Subcutaneous abdominal adipose tissue (tissue), 5 donors: ENCODE measurements around the gene LRRC27.

Experiments
- H3K27ac ChIP-seq: one replicate; pipeline ENCODE4 v1.7.0; 2013; ENCODE audit warnings: low read depth, mild to moderate bottlenecking, inconsistent platforms, low read length, moderate library complexity
- H3K27me3 ChIP-seq, 5 donors: one replicate each; pipeline ENCODE4 v1.7.0; 2013; ENCODE audit warnings: low read length in 5 of 5, inconsistent platforms in 1 of 5; ENCODE audit not compliant: control insufficient read depth in 5 of 5, insufficient read depth in 4 of 5
- H3K36me3 ChIP-seq, 5 donors: one replicate each; pipeline ENCODE4 v1.7.0; 2013; ENCODE audit warnings: low read length in 5 of 5; ENCODE audit not compliant: control insufficient read depth in 5 of 5, insufficient read depth in 5 of 5
- H3K4me1 ChIP-seq, 5 donors: one replicate each; pipeline ENCODE4 v1.7.0; 2013; ENCODE audit warnings: low read length in 5 of 5, mild to moderate bottlenecking in 3 of 5, moderate library complexity in 1 of 5; ENCODE audit not compliant: control insufficient read depth in 5 of 5, insufficient read depth in 5 of 5
- H3K4me3 ChIP-seq, 5 donors: one replicate each; pipeline ENCODE4 v1.7.0; 2013; ENCODE audit warnings: low read length in 5 of 5, low read depth in 1 of 5
- H3K9ac ChIP-seq, 5 donors: one replicate each; pipeline ENCODE4 v1.7.0; 2013; ENCODE audit warnings: low read length in 5 of 5, mild to moderate bottlenecking in 4 of 5, moderate library complexity in 3 of 5
- H3K9me3 ChIP-seq, 5 donors: one replicate each; pipeline ENCODE4 v1.7.0; 2013; ENCODE audit warnings: low read length in 5 of 5; ENCODE audit not compliant: control insufficient read depth in 5 of 5
- donor health status: healthy.
- donor health status: healthy.
- donor health status: healthy.
- donor health status: healthy.
- donor health status: healthy.

The LRRC27 gene

GRCh38 chr10:132363921-132364593 lies 32.1 kb downstream of the LRRC27 start:
- Histone ChIP-seq H3K4me3 (no peak overlapping the region), H3K9me3 (no peaks in the 10 kb centered on the region), H3K4me1 (peaks cover 0 to 2% (median 0%) of the 10 kb centered on the region in 5 donors), H3K27ac (no peak overlapping the region), H3K36me3 (peaks cover 8 to 51% (median 26%) of the 10 kb centered on the region in 5 donors), H3K27me3 (no peaks in the 10 kb centered on the region), H3K9ac (no peak overlapping the region)

- peaks cover 0 to 1% (median 0%) of the 10 kb centered on the region in 5 donors for H3K4me1 ChIP-seq
- no peak overlapping the region for H3K9ac ChIP-seq
- no peaks in the 10 kb centered on the region for H3K27me3 ChIP-seq
- H3K36me3 ChIP-seq, result peaks cover 8 to 51% (median 26%) of the 10 kb centered on the region in 5 donors
- H3K4me3 ChIP-seq, result no peak overlapping the region
- no peak overlapping the region for H3K27ac ChIP-seq
- no peaks in the 10 kb centered on the region for H3K9me3 ChIP-seq
These were observed 32.6 kb downstream of the LRRC27 start for GRCh38 chr10:132364594-132364970.

- Histone ChIP-seq H3K9ac (no peak overlapping the region), H3K9me3 (no peaks in the 10 kb centered on the region), H3K27me3 (no peaks in the 10 kb centered on the region), H3K36me3 (peaks cover 8 to 51% (median 26%) of the 10 kb centered on the region in 5 donors), H3K27ac (no peak overlapping the region), H3K4me1 (peaks cover 0 to 1% (median 0%) of the 10 kb centered on the region in 5 donors), H3K4me3 (no peak overlapping the region)
These were observed 33.1 kb downstream of the LRRC27 start for GRCh38 chr10:132365102-132365501.

GRCh38 chr10:132366006-132366405 lies 34.0 kb downstream of the LRRC27 start:
- H3K9ac ChIP-seq, result no peak overlapping the region

GRCh38 chr10:132366499-132366898 lies 34.5 kb downstream of the LRRC27 start:
- H3K36me3 ChIP-seq, result peaks cover 8 to 46% (median 26%) of the 10 kb centered on the region in 5 donors
- H3K9ac ChIP-seq, result no peak overlapping the region
- no peak overlapping the region for H3K27ac ChIP-seq
- H3K4me3 ChIP-seq, result no peak overlapping the region
- no peaks in the 10 kb centered on the region for H3K27me3 ChIP-seq
- H3K9me3 ChIP-seq, result peaks cover 0 to under 1% (median 0%) of the 10 kb centered on the region in 5 donors
- H3K4me1 ChIP-seq, result peaks cover 0 to 1% (median 0%) of the 10 kb centered on the region in 5 donors

More at GRCh38 chr10:132366006-132366405, 34.0 kb downstream of the LRRC27 start:
- no peaks in the 10 kb centered on the region for H3K27me3 ChIP-seq
- peaks cover 8 to 51% (median 26%) of the 10 kb centered on the region in 5 donors for H3K36me3 ChIP-seq
- H3K4me3 ChIP-seq, result no peak overlapping the region
- H3K9me3 ChIP-seq, result no peaks in the 10 kb centered on the region
- peaks cover 0 to 1% (median 0%) of the 10 kb centered on the region in 5 donors for H3K4me1 ChIP-seq
- H3K27ac ChIP-seq, result no peak overlapping the region

- H3K4me3 ChIP-seq, result no peak overlapping the region
- peaks cover 8 to 36% (median 21%) of the 10 kb centered on the region in 5 donors for H3K36me3 ChIP-seq
- H3K27me3 ChIP-seq, result no peaks in the 10 kb centered on the region
- H3K4me1 ChIP-seq, result no peaks in the 10 kb centered on the region
- H3K9me3 ChIP-seq, result peaks cover 0 to 4% (median 0%) of the 10 kb centered on the region in 5 donors
- no peak overlapping the region for H3K27ac ChIP-seq
- H3K9ac ChIP-seq, result no peak overlapping the region
These were observed 36.4 kb downstream of the LRRC27 start for GRCh38 chr10:132368391-132368790.

- no peak overlapping the region for H3K9ac ChIP-seq
- H3K36me3 ChIP-seq, result peaks cover 8 to 29% (median 20%) of the 10 kb centered on the region in 5 donors
- peaks cover 0 to 4% (median 0%) of the 10 kb centered on the region in 5 donors for H3K9me3 ChIP-seq
- no peaks in the 10 kb centered on the region for H3K4me1 ChIP-seq
- no peak overlapping the region for H3K27ac ChIP-seq
- H3K27me3 ChIP-seq, result no peaks in the 10 kb centered on the region
- no peak overlapping the region for H3K4me3 ChIP-seq
These were observed 37.1 kb downstream of the LRRC27 start for GRCh38 chr10:132368881-132369635.

- Histone ChIP-seq H3K9me3 (peaks cover 0 to 4% (median 0%) of the 10 kb centered on the region in 5 donors), H3K4me1 (no peaks in the 10 kb centered on the region), H3K36me3 (peaks cover 8 to 23% (median 14%) of the 10 kb centered on the region in 5 donors), H3K4me3 (no peak overlapping the region), H3K9ac (no peak overlapping the region), H3K27ac (no peak overlapping the region), H3K27me3 (no peaks in the 10 kb centered on the region)
These were observed 37.7 kb downstream of the LRRC27 start for GRCh38 chr10:132369636-132370185.

GRCh38 chr10:132370426-132371340 lies 38.7 kb downstream of the LRRC27 start:
- H3K9ac ChIP-seq, result no peak overlapping the region
- peaks cover 8 to 19% (median 14%) of the 10 kb centered on the region in 5 donors for H3K36me3 ChIP-seq
- H3K4me3 ChIP-seq, result no peak overlapping the region
- no peak overlapping the region for H3K27ac ChIP-seq
- no peaks in the 10 kb centered on the region for H3K27me3 ChIP-seq
- peaks cover 0 to 6% (median 3%) of the 10 kb centered on the region in 5 donors for H3K4me1 ChIP-seq
- peaks cover 0 to 4% (median 0%) of the 10 kb centered on the region in 5 donors for H3K9me3 ChIP-seq
